HEK293 (cell line): ENCODE results near the gene RBPJL.

Source experiments
- CTCF ChIA-PET: fragments of 350-600 bp; formaldehyde crosslinking; extraction: SDS; loops from one replicate; lab custom pipeline; 2021; ENCODE audit warnings: antibody characterized with exemption; lab: Yijun Ruan, JAX
- POLR2A ChIA-PET: fragments of 300-600 bp; formaldehyde crosslinking; extraction: SDS; loops from one replicate; lab custom pipeline; 2020; ENCODE audit warnings: antibody characterized with exemption, inconsistent platforms; lab: Yijun Ruan, JAX
- H3K27ac ChIP-seq: fragments of 200-500 bp; sonication (Bioruptor generic); 2 replicates; pipeline ENCODE4 v1.5.1; 2014; ENCODE audit warnings: low read depth, low read length, control low read depth, inconsistent platforms; ENCODE audit errors: extremely low read depth
- H3K36me3 ChIP-seq, 2 experiments: fragments of 200-500 bp in 1 of 2; sonication (Bioruptor generic) in 1 of 2; 1 replicate in 1 of 2; 2 replicates in 1 of 2; pipeline ENCODE4 v1.5.1; 2014 to 2017; ENCODE audit warnings: inconsistent platforms in 2 of 2, low read length in 2 of 2; ENCODE audit not compliant: control insufficient read depth in 2 of 2, insufficient read depth in 1 of 2
- H3K4me1 ChIP-seq: fragments of 200-500 bp; sonication (Bioruptor generic); 2 replicates; pipeline ENCODE4 v1.5.1; 2014; ENCODE audit warnings: mild to moderate bottlenecking, low read length, inconsistent platforms; ENCODE audit not compliant: control insufficient read depth, insufficient read depth
- H3K4me3 ChIP-seq: 2 replicates; pipeline ENCODE4 v1.5.1; 2011; ENCODE audit warnings: low read depth, mild to moderate bottlenecking, control low read depth, low read length, moderate library complexity
- H3K9me3 ChIP-seq: fragments of 200-500 bp; sonication (Bioruptor generic); 2 replicates; pipeline ENCODE4 v1.5.1; 2014; ENCODE audit warnings: low read depth, low read length, inconsistent platforms; ENCODE audit not compliant: control insufficient read depth, insufficient read depth
- SALL2 ChIP-seq: fragments of 450-650 bp; formaldehyde crosslinking; IDR thresholded peaks from 2 replicates; pipeline ENCODE4 v1.5.0; 2017; ENCODE audit warnings: missing biosample characterization, mild to moderate bottlenecking, missing genetic modification characterization, borderline replicate concordance
- ZBTB7A ChIP-seq: fragments of 450-650 bp; formaldehyde crosslinking; IDR thresholded peaks from 2 replicates; pipeline ENCODE4 v1.5.1; 2016; ENCODE audit warnings: low read depth, missing biosample characterization, missing genetic modification characterization
- ZFHX2 ChIP-seq: fragments of 450-650 bp; formaldehyde crosslinking; conservative IDR thresholded peaks from 2 replicates; pipeline ENCODE4 v1.5.1; 2016; ENCODE audit warnings: missing biosample characterization, missing genetic modification characterization
- ZNF146 ChIP-seq: fragments of 450-650 bp; formaldehyde crosslinking; IDR thresholded peaks from 2 replicates; pipeline ENCODE4 v1.5.1; 2016; ENCODE audit warnings: missing biosample characterization, missing genetic modification characterization
- ZNF239 ChIP-seq: fragments of 450-650 bp; formaldehyde crosslinking; IDR thresholded peaks from 2 replicates; pipeline ENCODE4 v1.5.1; 2016; ENCODE audit warnings: missing biosample characterization, missing genetic modification characterization
- ZNF324 ChIP-seq: fragments of 450-650 bp; formaldehyde crosslinking; IDR thresholded peaks from 2 replicates; pipeline ENCODE4 v1.5.1; 2016; ENCODE audit warnings: missing biosample characterization, missing genetic modification characterization
- ZNF423 ChIP-seq: fragments of 450-650 bp; formaldehyde crosslinking; IDR thresholded peaks from 2 replicates; pipeline ENCODE4 v1.5.1; 2016; ENCODE audit warnings: missing biosample characterization, missing genetic modification characterization
- ZNF433 ChIP-seq: fragments of 450-650 bp; formaldehyde crosslinking; IDR thresholded peaks from 2 replicates; pipeline ENCODE4 v1.5.1; 2016; ENCODE audit warnings: missing biosample characterization, missing genetic modification characterization, low read depth
- ZNF501 ChIP-seq: fragments of 450-650 bp; formaldehyde crosslinking; IDR thresholded peaks from 2 replicates; pipeline ENCODE4 v1.5.1; 2016; ENCODE audit warnings: missing biosample characterization, missing genetic modification characterization
- ZNF544 ChIP-seq: fragments of 450-650 bp; formaldehyde crosslinking; IDR thresholded peaks from 2 replicates; pipeline ENCODE4 v1.5.0; 2017; ENCODE audit warnings: missing biosample characterization, missing genetic modification characterization
- ZNF558 ChIP-seq: fragments of 450-650 bp; formaldehyde crosslinking; IDR thresholded peaks from 2 replicates; pipeline ENCODE4 v1.5.1; 2016; ENCODE audit warnings: missing biosample characterization, missing genetic modification characterization
- ZNF610 ChIP-seq: fragments of 450-650 bp; formaldehyde crosslinking; IDR thresholded peaks from 2 replicates; pipeline ENCODE4 v1.5.1; 2016; ENCODE audit warnings: missing biosample characterization, missing genetic modification characterization, borderline replicate concordance
- ZNF677 ChIP-seq: fragments of 450-650 bp; IDR thresholded peaks from 2 replicates; pipeline ENCODE4 v1.5.0; 2018; ENCODE audit warnings: missing biosample characterization, mild to moderate bottlenecking, missing genetic modification characterization, moderate library complexity
- ZNF785 ChIP-seq: fragments of 450-650 bp; formaldehyde crosslinking; IDR thresholded peaks from 2 replicates; pipeline ENCODE4 v1.5.1; 2016; ENCODE audit warnings: missing biosample characterization, missing genetic modification characterization
- ZXDB ChIP-seq: fragments of 450-650 bp; formaldehyde crosslinking; IDR thresholded peaks from 2 replicates; pipeline ENCODE4 v1.5.1; 2016; ENCODE audit warnings: missing biosample characterization, missing genetic modification characterization
- TF ChIP-seq, protein P1 (sequence below): fragments of 450-650 bp; formaldehyde crosslinking; IDR thresholded peaks from 2 replicates; pipeline ENCODE4 v1.5.1; 2016; ENCODE audit warnings: missing biosample characterization, missing genetic modification characterization
- TF ChIP-seq, protein P2 (sequence below): fragments of 450-650 bp; formaldehyde crosslinking; IDR thresholded peaks from 2 replicates; pipeline ENCODE4 v1.5.1; 2016; ENCODE audit warnings: missing biosample characterization, missing genetic modification characterization
- TF ChIP-seq, protein P3 (sequence below): IDR thresholded peaks from 2 replicates; pipeline ENCODE4 v1.6.1; 2011; ENCODE audit warnings: mild to moderate bottlenecking, low read depth, low read length, borderline replicate concordance

The RBPJL gene

DNA sequence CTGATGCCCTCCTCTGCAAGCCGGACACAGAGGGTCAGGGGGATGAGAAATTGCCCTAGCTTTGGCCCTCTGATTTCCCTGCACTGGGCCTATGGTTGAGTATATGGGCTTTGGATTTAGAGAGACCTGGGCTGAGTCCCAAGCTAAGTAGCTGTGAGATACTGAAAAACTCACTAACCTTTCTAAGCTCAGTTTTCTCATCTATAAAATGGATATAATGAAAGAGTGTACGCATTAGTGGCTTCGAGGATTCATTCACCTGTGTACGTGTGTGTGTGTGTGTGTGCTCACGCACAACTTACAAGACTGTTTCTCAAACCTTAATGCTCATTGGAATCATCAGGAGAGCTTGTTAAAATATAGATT lies 12.7 kb upstream of the RBPJL start:
- ChIA-PET CTCF (interaction anchor here (0.5 to 5.9 kb wide), 56 partner anchors 9 to 477 kb away, joined by 3 to 58 read pairs (median 5); partner anchors contain the start of gene SEMG2), POLR2A (interaction anchor here (0.8 to 1.1 kb wide), 3 partner anchors 25 to 409 kb away, joined by 3 read pairs; partner anchors contain the start of gene YWHAB)
- no peaks in the 10 kb centered on the region for H3K9me3 ChIP-seq
- no peak for TF ChIP-seq ZNF324 (tag by site-specific recombination)
- no peak for TF ChIP-seq ZBTB7A (tag by site-specific recombination)
- TF ChIP-seq ZNF610 (tag by site-specific recombination): no peak
- TF ChIP-seq ZNF239 (tag by site-specific recombination): no peak
- no peak for TF ChIP-seq ZNF558 (tag by site-specific recombination)
- TF ChIP-seq ZXDB: no peak
- TF ChIP-seq ZNF423 (tag by site-specific recombination): no peak
- TF ChIP-seq, protein P1, sequence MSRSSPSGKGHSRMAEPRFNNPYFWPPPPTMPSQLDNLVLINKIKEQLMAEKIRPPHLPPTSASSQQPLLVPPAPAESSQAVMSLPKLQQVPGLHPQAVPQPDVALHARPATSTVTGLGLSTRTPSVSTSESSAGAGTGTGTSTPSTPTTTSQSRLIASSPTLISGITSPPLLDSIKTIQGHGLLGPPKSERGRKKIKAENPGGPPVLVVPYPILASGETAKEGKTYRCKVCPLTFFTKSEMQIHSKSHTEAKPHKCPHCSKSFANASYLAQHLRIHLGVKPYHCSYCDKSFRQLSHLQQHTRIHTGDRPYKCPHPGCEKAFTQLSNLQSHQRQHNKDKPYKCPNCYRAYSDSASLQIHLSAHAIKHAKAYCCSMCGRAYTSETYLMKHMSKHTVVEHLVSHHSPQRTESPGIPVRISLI (tag by site-specific recombination): no peak
- no peak for TF ChIP-seq ZNF146 (tag by site-specific recombination)
- no peak for TF ChIP-seq ZNF677 (tag by site-specific recombination)
- H3K36me3 ChIP-seq: no peaks in the 10 kb centered on the region
- no peak overlapping the region for H3K27ac ChIP-seq
- no peaks in the 10 kb centered on the region for H3K4me1 ChIP-seq
- H3K4me3 ChIP-seq: no peak overlapping the region

DNA sequence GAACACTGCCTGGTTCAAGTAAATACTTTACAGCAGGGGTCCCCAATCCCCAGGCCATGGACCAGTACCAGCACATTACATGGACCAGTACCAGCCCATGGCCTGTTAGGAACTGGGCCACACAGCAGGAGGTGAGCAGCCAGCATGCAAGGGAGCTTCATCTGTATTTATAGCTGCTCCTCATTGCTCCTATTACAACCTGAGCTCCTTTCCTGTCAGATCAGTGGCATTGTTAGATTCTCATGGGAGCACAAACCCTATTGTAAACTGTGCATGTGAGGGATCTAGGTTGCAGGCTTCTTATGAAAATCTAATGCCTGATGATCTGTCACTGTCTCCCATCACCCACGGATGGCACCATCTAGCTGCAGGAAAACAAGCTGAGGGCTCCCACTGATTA lies 12.0 kb upstream of the RBPJL start:
- H3K27ac ChIP-seq: no peak overlapping the region
- H3K4me3 ChIP-seq: no peak overlapping the region
- peak; percentile 98 for TF ChIP-seq ZNF610 (tag by site-specific recombination)
- TF ChIP-seq ZNF501 (tag by site-specific recombination): no peak
- H3K36me3 ChIP-seq: no peaks in the 10 kb centered on the region
- CTCF ChIA-PET: interaction anchor here (0.6 to 5.9 kb wide), 33 partner anchors 8 to 477 kb away, joined by 3 to 58 read pairs (median 6); no protein-coding TSS in a partner anchor
- H3K4me1 ChIP-seq: no peaks in the 10 kb centered on the region
- POLR2A ChIA-PET: interaction anchor here (1.0 to 1.1 kb wide), 2 partner anchors 24 to 409 kb away, joined by 3 read pairs; partner anchors contain the start of gene YWHAB
- no peaks in the 10 kb centered on the region for H3K9me3 ChIP-seq

DNA sequence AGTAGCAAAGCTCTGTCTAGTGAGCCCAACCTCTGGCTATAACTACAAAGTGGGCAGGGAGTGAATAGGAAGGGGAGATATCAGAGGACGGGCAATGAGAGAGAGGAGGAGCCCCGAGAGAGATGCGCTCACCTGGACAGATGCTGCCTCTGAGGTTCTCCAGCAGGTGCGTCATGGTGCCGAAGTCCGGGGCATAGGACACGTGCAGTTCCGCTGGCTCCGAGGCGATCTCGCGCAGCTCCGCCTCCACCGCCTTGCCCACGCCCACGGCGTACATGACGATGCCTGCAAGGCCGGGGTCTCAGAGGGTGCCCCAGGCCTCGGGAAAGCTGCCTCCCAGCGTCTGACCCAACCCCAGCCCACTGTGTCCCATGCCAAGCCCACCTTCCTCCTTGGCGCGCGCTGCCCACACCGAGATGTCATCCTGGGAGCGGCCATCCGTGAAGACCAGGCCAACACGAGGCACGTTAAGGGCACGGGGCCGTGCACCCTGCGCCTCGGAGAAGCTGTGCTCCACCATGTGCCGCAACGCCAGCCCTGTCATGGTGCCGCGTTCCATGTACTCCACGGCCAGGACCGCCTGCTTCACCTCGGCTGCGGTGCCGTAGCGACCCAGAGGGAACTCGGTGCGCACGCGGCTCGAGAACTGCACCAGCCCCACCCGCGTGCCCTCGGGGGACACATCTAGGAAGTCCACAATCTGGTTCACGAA lies 8.7 kb upstream of the RBPJL start:
- Histone ChIP-seq H3K4me1 (0 out of 2 replicates have a peak, but pooled peaks cover 3% of the 10 kb centered on the region), H3K27ac (no peak overlapping the region), H3K36me3 (no peaks in the 10 kb centered on the region), H3K9me3 (no peaks in the 10 kb centered on the region), H3K4me3 (no peak overlapping the region)
- TF ChIP-seq ZNF785 (tag by site-specific recombination) (no peak), ZFHX2 (tag by site-specific recombination) (no peak), SALL2 (tag by site-specific recombination) (no peak), ZNF544 (tag by site-specific recombination) (no peak), ZNF433 (no peak)
- TF ChIP-seq, protein P2, sequence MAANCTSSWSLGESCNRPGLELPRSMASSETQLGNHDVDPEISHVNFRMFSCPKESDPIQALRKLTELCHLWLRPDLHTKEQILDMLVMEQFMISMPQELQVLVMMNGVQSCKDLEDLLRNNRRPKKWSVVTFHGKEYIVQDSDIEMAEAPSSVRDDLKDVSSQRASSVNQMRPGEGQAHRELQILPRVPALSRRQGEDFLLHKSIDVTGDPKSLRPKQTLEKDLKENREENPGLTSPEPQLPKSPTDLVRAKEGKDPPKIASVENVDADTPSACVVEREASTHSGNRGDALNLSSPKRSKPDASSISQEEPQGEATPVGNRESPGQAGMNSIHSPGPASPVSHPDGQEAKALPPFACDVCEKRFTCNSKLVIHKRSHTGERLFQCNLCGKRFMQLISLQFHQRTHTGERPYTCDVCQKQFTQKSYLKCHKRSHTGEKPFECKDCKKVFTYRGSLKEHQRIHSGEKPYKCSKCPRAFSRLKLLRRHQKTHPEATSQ (tag by site-specific recombination): no peak
- TF ChIP-seq, protein P3, sequence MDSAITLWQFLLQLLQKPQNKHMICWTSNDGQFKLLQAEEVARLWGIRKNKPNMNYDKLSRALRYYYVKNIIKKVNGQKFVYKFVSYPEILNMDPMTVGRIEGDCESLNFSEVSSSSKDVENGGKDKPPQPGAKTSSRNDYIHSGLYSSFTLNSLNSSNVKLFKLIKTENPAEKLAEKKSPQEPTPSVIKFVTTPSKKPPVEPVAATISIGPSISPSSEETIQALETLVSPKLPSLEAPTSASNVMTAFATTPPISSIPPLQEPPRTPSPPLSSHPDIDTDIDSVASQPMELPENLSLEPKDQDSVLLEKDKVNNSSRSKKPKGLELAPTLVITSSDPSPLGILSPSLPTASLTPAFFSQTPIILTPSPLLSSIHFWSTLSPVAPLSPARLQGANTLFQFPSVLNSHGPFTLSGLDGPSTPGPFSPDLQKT: no peak
- ChIA-PET CTCF (interaction anchor here (0.7 to 2.1 kb wide), 3 partner anchors 14 to 597 kb away, joined by 3 to 8 read pairs (median 6); no protein-coding TSS in a partner anchor), POLR2A (no interaction called here)
